ENCODE data around the gene GSPT1.

DNA sequence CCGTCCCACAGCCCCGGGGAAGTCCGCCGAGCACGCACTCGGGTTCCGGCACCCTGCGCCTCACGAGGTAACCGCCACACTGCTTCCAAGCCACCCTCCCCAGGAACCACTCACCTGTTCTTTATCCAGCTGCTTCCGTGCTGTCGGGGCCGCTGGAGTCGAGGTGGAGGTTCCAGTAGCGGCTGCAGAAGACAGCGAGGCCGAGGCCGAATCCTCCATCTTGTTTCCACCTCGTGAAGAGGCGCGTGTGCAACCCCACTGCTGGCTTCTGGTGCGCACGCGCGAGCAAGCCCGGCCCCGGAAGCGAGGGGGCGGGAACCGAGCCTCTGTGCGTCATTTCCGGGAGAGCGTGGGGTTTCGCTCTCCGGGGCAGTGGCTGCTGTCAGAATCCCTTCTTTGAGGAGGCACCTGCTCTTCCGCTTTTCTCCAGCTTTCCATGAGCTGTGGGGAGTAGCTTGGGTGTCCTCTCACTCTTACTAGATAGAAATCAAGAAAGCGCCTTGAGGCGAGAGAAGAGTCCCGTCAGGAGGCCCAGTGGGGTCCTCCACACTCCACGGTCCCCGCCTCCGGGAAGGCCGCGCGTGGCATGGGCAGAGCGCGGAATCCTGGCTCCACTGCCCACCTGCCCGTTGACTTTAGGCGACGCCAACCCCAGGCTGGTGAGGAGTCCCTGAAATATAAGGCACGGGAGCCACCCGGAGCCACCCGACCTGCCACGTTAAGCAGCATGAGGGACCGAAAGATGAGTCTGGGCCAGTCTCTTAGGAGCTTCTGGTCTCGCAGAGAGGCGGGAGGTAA, 64.3 kb downstream of the GSPT1 start, which contains the start of gene RSL1D1:
- peak; percentile 76 for TF ChIP-seq POLR2A (IDR thresholded peaks at IDR 0.05; ENCODE audit: low read depth)
- TF ChIP-seq, protein P1, sequence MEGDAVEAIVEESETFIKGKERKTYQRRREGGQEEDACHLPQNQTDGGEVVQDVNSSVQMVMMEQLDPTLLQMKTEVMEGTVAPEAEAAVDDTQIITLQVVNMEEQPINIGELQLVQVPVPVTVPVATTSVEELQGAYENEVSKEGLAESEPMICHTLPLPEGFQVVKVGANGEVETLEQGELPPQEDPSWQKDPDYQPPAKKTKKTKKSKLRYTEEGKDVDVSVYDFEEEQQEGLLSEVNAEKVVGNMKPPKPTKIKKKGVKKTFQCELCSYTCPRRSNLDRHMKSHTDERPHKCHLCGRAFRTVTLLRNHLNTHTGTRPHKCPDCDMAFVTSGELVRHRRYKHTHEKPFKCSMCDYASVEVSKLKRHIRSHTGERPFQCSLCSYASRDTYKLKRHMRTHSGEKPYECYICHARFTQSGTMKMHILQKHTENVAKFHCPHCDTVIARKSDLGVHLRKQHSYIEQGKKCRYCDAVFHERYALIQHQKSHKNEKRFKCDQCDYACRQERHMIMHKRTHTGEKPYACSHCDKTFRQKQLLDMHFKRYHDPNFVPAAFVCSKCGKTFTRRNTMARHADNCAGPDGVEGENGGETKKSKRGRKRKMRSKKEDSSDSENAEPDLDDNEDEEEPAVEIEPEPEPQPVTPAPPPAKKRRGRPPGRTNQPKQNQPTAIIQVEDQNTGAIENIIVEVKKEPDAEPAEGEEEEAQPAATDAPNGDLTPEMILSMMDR (IDR thresholded peaks at IDR 0.05) = no peak
- TF ChIP-seq POLR2AphosphoS5 (IDR thresholded peaks at IDR 0.05) = peak; percentile 94 to 97

Measured in esophagus muscularis mucosa (tissue), 3 donors.